PC-9 (cell line): ENCODE data around the gene RPL10A.

ENCODE experiments used
- CTCF ChIP-seq: fragments of 200-600 bp; sonication (generic); conservative IDR thresholded peaks from 2 replicates; pipeline ENCODE4 v1.6.1; 2017; ENCODE audit warnings: mixed run types, antibody characterized with exemption, mild to moderate bottlenecking, moderate library complexity
- EZH2 ChIP-seq: fragments of 200-600 bp; sonication (generic); IDR thresholded peaks from 2 replicates; pipeline ENCODE4 v1.8.0; 2017; ENCODE audit warnings: antibody characterized with exemption, low read depth

GRCh38 chr6:35471836-35472345 is 3.7 kb downstream of the RPL10A start:
- TF ChIP-seq CTCF: no peak
- TF ChIP-seq EZH2: no peak
